Endothelial cell of umbilical vein (primary cell): Measurements from ENCODE around the gene METTL21C. TPM values are rescaled to one million over a fixed set of nuclear protein-coding genes. Genes with fewer than 3 reads are reported as not detected.

Experiments
- BruUV-seq: library from RNA; stranded (reverse); fragments of 400-500 nt; replicated peaks from 2 replicates; lab custom pipeline; 2021; lab: Mats Ljungman, UMichigan
- CTCF ChIA-PET: fragments of 300-600, 350-600 bp; sonication (Branson Sonifier 250); formaldehyde crosslinking; loops from one replicate; lab custom pipeline; 2021; ENCODE audit warnings: antibody characterized with exemption, inconsistent platforms; lab: Charles Lee
- POLR2A ChIA-PET: fragments of 300-600, 350-600 bp; sonication (Branson Sonifier 250); formaldehyde crosslinking; loops from one replicate; lab custom pipeline; 2021; ENCODE audit warnings: antibody characterized with exemption, inconsistent platforms; lab: Charles Lee
- DNase-seq: peaks from one replicate; pipeline ENCODE4 v3.0.0-alpha.2; 2011; ENCODE audit warnings: low read depth, low spot score
- FAIRE-seq: peaks from 2 replicates; lab custom pipeline; 2011; peaks lifted over from hg19 to GRCh38; lab: Jason Lieb, UNC
- H2AFZ ChIP-seq: 2 replicates; pipeline ENCODE4 v1.6.0; 2012; ENCODE audit warnings: low read depth, low read length, control low read depth, inconsistent platforms
- H3K27ac ChIP-seq: 2 replicates; pipeline ENCODE4 v1.5.1; 2011; ENCODE audit warnings: low read depth, mild to moderate bottlenecking, control low read depth, low read length, moderate library complexity; ENCODE audit not compliant: insufficient read depth
- H3K27me3 ChIP-seq, 2 experiments: 2 replicates each; pipeline versions ENCODE4 v1.6.0 to v1.6.1; 2011; ENCODE audit warnings: low read length in 2 of 2, mixed read lengths in 1 of 2; ENCODE audit not compliant: control insufficient read depth in 2 of 2, insufficient read depth in 2 of 2
- H3K36me3 ChIP-seq, 2 experiments: 2 replicates in 1 of 2; 3 replicates in 1 of 2; pipeline ENCODE4 v1.5.1; 2011; ENCODE audit warnings: low read length in 2 of 2, mild to moderate bottlenecking in 1 of 2, moderate library complexity in 1 of 2; ENCODE audit not compliant: control insufficient read depth in 2 of 2, insufficient read depth in 2 of 2; ENCODE audit errors: extremely low read depth in 1 of 2
- H3K4me1 ChIP-seq: 3 replicates; pipeline ENCODE4 v1.5.1; 2011; ENCODE audit warnings: mild to moderate bottlenecking, low read length; ENCODE audit not compliant: control insufficient read depth, insufficient read depth; ENCODE audit errors: extremely low read depth
- H3K4me2 ChIP-seq: 2 replicates; pipeline ENCODE4 v1.6.1; 2011; ENCODE audit warnings: low read length, control low read depth, mixed read lengths; ENCODE audit not compliant: insufficient read depth
- H3K4me3 ChIP-seq, 3 experiments: fragments of 200-600 bp in 1 of 3; sonication (generic), shearing (Covaris generic) in 1 of 3; replicated peaks in 1 of 3; 2 replicates each; pipeline ENCODE4 v1.5.1; 2011 to 2016; ENCODE audit warnings: control low read depth in 3 of 3, low read length in 3 of 3, mild to moderate bottlenecking in 2 of 3, inconsistent platforms in 1 of 3, low read depth in 1 of 3, moderate library complexity in 1 of 3; ENCODE audit not compliant: insufficient read depth in 1 of 3
- H3K79me2 ChIP-seq: 2 replicates; pipeline ENCODE4 v1.6.0; 2012; ENCODE audit warnings: low read length, inconsistent platforms; ENCODE audit not compliant: control insufficient read depth, insufficient read depth
- H3K9ac ChIP-seq: replicated peaks from 2 replicates; pipeline ENCODE3; 2011; ENCODE audit warnings: low read length, control low read depth; ENCODE audit not compliant: insufficient read depth; ENCODE audit errors: extremely low read depth
- H3K9me1 ChIP-seq: replicated peaks from 3 replicates; pipeline ENCODE4 v1.6.0; 2011; ENCODE audit warnings: mild to moderate bottlenecking, low read length; ENCODE audit not compliant: control insufficient read depth, insufficient read depth; ENCODE audit errors: extremely low read depth
- H3K9me3 ChIP-seq: replicated peaks from 2 replicates; pipeline ENCODE4 v1.5.1; 2012; ENCODE audit warnings: low read length, inconsistent platforms; ENCODE audit not compliant: control insufficient read depth, insufficient read depth
- H4K20me1 ChIP-seq: replicated peaks from 2 replicates; pipeline ENCODE3; 2011; ENCODE audit warnings: mild to moderate bottlenecking, low read length; ENCODE audit not compliant: control insufficient read depth, insufficient read depth; ENCODE audit errors: extremely low read depth
- EZH2 ChIP-seq: IDR thresholded peaks from 2 replicates; pipeline ENCODE4 v1.6.1; 2012; ENCODE audit warnings: borderline replicate concordance, low read depth, mild to moderate bottlenecking, moderate library complexity, low read length, inconsistent platforms; ENCODE audit not compliant: severe bottlenecking
- FOS ChIP-seq: IDR thresholded peaks from 2 replicates; pipeline ENCODE4 v1.6.1; 2011; ENCODE audit warnings: mild to moderate bottlenecking, low read length, moderate library complexity, borderline replicate concordance; ENCODE audit not compliant: insufficient read depth
- GATA2 ChIP-seq: IDR thresholded peaks from 2 replicates; pipeline ENCODE4 v1.7.0; 2011; ENCODE audit warnings: low read depth, mild to moderate bottlenecking, moderate library complexity, mixed read lengths, low read length; ENCODE audit not compliant: insufficient read length, insufficient read depth
- JUN ChIP-seq: IDR thresholded peaks from 2 replicates; pipeline ENCODE4 v1.6.1; 2011; ENCODE audit warnings: borderline replicate concordance, low read depth; ENCODE audit not compliant: insufficient read length, insufficient read depth
- MYC ChIP-seq: IDR thresholded peaks from one replicate; pipeline ENCODE4 v1.6.1; 2011; ENCODE audit warnings: mild to moderate bottlenecking, low read depth, low read length
- POLR2A ChIP-seq: IDR thresholded peaks from 2 replicates; pipeline ENCODE4 v1.6.1; 2012; ENCODE audit warnings: low read depth, mild to moderate bottlenecking, control low read depth, low read length
- POLR2AphosphoS5 ChIP-seq: IDR thresholded peaks from 2 replicates; pipeline ENCODE4 v1.6.1; 2012; ENCODE audit warnings: low read depth, mild to moderate bottlenecking, control low read depth, low read length, moderate library complexity; ENCODE audit not compliant: insufficient read depth
- dilution Hi-C: fragments of 300-500 bp; cut with MboI; formaldehyde crosslinking; loops from one replicate; pipeline ENCODE4 v1.15.0; 2019; ENCODE audit warnings: low sequenced_read_pairs; ENCODE audit not compliant: extremely low pct_ligation_motif_present
- intact Hi-C: fragments of 100-400 bp; cut with micrococcal nuclease; formaldehyde crosslinking; loops from one replicate; pipeline ENCODE4 v1.10.0; 2022
- polyA plus RNA-seq, 4 experiments: library from polyadenylated mRNA; depleted of rRNA in 3 of 4; stranded (reverse) in 3 of 4; unstranded in 1 of 4; fragments of >200 nt; gene quantifications; 2 replicates each; pipeline versions ENCODE4 v1.2.1 to v1.2.3, GENCODE V29; 2011 to 2012; ENCODE audit warnings: missing spikeins in 1 of 4
- total RNA-seq: library from RNA; stranded (reverse); gene quantifications from 2 replicates; pipeline ENCODE4 v1.2.3, GENCODE V29; 2021
- TF ChIP-seq, protein P1 (sequence below): IDR thresholded peaks from 2 replicates; pipeline ENCODE4 v1.6.1; 2011; ENCODE audit not compliant: insufficient read depth, insufficient read length
- TF ChIP-seq, protein P2 (sequence below), 2 donors: IDR thresholded peaks; 1 replicate in 1 of 2; 2 replicates in 1 of 2; pipeline ENCODE4 v1.5.1; 2011; ENCODE audit warnings: low read length in 2 of 2, mild to moderate bottlenecking in 2 of 2, moderate library complexity in 2 of 2, control low read depth in 1 of 2, inconsistent platforms in 1 of 2, low read depth in 1 of 2; ENCODE audit not compliant: insufficient read depth in 1 of 2; ENCODE audit errors: extremely low read depth in 1 of 2

The METTL21C gene
- total and polyA plus RNA-seq, 2 donors (not counting 3 experiments of a cell fraction or from before 2014, with no cell fraction given): not detected

DNA sequence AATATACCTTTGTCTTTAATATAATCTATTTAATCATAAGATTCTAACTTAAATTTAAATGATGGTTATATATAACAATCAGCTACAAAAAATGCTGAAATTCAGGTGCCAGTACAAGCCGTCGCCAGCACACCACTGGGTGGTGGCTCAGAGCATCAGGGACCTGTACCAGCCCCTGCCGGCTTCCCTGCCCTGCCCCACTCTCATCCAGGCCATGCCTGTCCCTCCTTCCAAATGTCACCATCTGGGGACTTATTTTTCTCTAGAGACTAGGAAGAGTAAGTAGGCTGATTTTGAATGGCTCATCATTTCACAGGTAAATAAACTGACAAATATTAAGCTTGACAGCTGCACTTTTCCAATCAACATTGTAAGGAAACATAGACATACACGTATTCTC, 1.6 kb downstream of the METTL21C start:
- no peak for TF ChIP-seq GATA2
- TF ChIP-seq EZH2: no peak
- TF ChIP-seq, protein P1, sequence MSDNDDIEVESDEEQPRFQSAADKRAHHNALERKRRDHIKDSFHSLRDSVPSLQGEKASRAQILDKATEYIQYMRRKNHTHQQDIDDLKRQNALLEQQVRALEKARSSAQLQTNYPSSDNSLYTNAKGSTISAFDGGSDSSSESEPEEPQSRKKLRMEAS: no peak
- TF ChIP-seq POLR2A: no peak
- TF ChIP-seq, protein P2, sequence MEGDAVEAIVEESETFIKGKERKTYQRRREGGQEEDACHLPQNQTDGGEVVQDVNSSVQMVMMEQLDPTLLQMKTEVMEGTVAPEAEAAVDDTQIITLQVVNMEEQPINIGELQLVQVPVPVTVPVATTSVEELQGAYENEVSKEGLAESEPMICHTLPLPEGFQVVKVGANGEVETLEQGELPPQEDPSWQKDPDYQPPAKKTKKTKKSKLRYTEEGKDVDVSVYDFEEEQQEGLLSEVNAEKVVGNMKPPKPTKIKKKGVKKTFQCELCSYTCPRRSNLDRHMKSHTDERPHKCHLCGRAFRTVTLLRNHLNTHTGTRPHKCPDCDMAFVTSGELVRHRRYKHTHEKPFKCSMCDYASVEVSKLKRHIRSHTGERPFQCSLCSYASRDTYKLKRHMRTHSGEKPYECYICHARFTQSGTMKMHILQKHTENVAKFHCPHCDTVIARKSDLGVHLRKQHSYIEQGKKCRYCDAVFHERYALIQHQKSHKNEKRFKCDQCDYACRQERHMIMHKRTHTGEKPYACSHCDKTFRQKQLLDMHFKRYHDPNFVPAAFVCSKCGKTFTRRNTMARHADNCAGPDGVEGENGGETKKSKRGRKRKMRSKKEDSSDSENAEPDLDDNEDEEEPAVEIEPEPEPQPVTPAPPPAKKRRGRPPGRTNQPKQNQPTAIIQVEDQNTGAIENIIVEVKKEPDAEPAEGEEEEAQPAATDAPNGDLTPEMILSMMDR (IDR thresholded peaks at IDR 0.05; ENCODE audit: extremely low read depth in 1 of 2, insufficient read depth in 1 of 2, low read depth in 1 of 2, low read length in 2 of 2): no peak
- no peak for TF ChIP-seq MYC
- no peak for TF ChIP-seq FOS
- no peak for TF ChIP-seq JUN
- TF ChIP-seq POLR2AphosphoS5: no peak
- POLR2A ChIA-PET: no interaction called here
- Histone ChIP-seq H3K27me3 (peaks cover 7 to 9% of the 10 kb centered on the region in 2 experiments), H3K4me2 (no peak overlapping the region), H3K9ac (no peak overlapping the region), H3K9me1 (no peaks in the 10 kb centered on the region), H4K20me1 (no peaks in the 10 kb centered on the region), H3K27ac (no peak overlapping the region), H3K36me3 (no peaks in the 10 kb centered on the region), H3K4me1 (no peaks in the 10 kb centered on the region), H2AFZ (no peak overlapping the region), H3K9me3 (no peaks in the 10 kb centered on the region), H3K79me2 (no peaks in the 10 kb centered on the region), H3K4me3 (no peak overlapping the region)
- dilution Hi-C loops: no loop called here
- no TSS peak for BruUV-seq
- DNase-seq (no peak), FAIRE-seq (no peak)
- intact Hi-C loops: no loop called here
- CTCF ChIA-PET: interaction anchor here (1.6 to 3.4 kb wide), 3 partner anchors 10 to 76 kb away, joined by 5 to 13 read pairs (median 7); no protein-coding TSS in a partner anchor
